Stimulated activated CD4-positive, alpha-beta T cell treated with anti-CD3 and anti-CD28 coated beads, Interleukin-1b, Interleukin-23, amount 100 ng/mL, for 48 hours (primary cell): ENCODE measurements around the gene SIPA1L3.
"Not testable (repeated sequence)": the region's sequence is repeated elsewhere in the genome, so short reads cannot be mapped to it uniquely, and the experiment has no call there.

Experiments used
- DNase-seq: peaks from one replicate; pipeline ENCODE4 v3.0.0-alpha.2; 2020

SIPA1L3 gene, protein sequence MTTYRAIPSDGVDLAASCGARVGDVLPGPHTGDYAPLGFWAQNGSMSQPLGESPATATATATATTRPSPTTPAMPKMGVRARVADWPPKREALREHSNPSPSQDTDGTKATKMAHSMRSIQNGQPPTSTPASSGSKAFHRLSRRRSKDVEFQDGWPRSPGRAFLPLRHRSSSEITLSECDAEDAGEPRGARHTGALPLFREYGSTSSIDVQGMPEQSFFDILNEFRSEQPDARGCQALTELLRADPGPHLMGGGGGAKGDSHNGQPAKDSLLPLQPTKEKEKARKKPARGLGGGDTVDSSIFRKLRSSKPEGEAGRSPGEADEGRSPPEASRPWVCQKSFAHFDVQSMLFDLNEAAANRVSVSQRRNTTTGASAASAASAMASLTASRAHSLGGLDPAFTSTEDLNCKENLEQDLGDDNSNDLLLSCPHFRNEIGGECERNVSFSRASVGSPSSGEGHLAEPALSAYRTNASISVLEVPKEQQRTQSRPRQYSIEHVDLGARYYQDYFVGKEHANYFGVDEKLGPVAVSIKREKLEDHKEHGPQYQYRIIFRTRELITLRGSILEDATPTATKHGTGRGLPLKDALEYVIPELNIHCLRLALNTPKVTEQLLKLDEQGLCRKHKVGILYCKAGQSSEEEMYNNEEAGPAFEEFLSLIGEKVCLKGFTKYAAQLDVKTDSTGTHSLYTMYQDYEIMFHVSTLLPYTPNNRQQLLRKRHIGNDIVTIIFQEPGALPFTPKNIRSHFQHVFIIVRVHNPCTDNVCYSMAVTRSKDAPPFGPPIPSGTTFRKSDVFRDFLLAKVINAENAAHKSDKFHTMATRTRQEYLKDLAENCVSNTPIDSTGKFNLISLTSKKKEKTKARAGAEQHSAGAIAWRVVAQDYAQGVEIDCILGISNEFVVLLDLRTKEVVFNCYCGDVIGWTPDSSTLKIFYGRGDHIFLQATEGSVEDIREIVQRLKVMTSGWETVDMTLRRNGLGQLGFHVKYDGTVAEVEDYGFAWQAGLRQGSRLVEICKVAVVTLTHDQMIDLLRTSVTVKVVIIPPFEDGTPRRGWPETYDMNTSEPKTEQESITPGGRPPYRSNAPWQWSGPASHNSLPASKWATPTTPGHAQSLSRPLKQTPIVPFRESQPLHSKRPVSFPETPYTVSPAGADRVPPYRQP (N-terminal part only)

DNA sequence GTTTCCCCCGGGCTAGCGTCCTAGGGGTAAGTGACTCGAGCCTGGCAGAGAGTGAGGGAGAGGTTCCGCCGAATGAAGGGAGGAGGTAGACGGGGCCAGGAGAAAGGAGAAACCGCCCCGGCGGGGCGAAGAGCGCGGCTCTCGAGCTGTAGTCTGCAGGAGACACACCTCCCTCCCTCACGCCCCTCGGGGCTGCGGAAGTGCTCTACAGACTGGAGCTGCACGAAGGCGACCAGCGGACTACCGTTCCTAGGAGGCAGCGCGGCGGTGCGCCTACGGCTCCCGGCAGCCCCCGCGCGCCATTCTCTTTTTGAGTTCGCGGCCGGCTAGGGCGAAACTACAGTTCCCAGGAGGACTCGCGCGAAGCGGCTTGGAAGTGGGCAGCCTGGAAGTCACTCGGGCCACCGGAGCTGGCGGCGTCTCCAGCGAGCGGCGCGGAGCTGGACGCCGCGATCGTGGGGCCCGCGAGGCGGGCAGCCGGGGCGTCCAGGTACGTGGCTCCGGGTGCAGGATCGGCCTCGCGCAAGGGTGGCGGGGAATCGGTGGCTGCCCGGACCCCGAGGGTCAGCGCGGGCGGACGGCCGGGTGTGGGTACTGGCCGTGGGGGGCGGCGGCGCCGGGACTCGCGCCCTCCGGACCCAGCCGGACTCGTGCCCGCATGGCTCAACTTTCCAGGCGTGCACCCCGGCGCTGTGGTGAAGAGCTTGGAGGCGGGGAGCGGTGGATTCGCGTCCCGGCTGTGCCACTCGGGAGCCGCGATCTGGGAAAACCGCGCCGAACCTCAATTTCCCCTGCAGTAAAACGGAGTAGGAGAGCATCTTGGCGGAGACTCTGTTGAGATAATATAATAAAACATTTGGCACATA is at the start of gene SIPA1L3:
Gene SIPA1L3 (plus strand): TSS at position 340 of the 866 bp plus-strand sequence. CDS start 174,358 bp downstream, outside the sequence.
- peak; percentile 95 for DNase-seq

DNA sequence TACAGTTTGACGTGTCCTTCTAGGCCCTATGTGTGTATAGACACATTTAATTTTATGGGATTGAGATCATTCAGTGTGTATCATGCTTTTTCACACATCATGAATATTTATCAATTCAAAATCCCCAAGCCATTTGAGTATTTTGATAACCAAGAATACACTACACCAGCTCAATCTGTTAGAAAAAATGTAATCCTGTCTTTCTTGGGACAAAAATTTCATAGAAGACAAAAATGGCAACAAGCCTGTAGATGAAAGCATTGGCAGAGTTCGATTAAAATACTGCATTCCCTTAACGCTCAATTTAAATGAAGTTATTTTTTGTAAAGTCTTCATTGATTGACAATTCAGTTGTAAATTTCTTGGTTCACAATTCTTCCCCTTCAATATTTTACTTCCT is 42.5 kb upstream of the SIPA1L3 start:
- no peak for DNase-seq

GRCh38 chr19:37865930-37866329 is 41.1 kb upstream of the SIPA1L3 start:
- not testable (repeated sequence) for DNase-seq

GRCh38 chr19:37867831-37868230 is 39.2 kb upstream of the SIPA1L3 start:
- no peak for DNase-seq

DNA sequence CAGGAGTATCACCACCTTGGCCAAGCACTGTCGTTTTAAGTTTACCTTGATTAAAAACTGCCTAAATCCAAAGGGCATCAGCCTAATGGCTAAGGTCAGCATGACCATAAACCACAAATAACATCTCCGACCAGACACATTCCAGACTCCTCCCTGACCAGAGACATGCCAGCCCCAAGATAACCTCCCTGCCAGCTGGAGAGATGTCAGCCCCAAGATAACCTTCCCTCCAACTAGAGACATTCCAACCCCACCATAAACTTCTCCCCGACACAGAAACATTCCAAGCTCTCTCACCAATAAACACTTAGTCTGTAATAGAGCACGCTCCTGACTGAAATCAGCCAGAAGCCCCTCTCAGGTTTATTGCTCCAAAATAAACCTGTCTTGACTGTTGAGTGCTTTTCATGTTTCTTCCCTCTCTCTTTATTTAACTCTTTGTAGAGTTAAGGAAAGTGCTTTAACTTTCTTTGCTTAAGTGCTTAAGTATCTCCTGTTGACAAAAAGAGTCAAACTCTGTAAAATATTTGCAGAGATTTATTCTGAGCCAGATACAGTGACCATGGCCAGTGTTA is 37.2 kb upstream of the SIPA1L3 start:
- DNase-seq: no peak

DNA sequence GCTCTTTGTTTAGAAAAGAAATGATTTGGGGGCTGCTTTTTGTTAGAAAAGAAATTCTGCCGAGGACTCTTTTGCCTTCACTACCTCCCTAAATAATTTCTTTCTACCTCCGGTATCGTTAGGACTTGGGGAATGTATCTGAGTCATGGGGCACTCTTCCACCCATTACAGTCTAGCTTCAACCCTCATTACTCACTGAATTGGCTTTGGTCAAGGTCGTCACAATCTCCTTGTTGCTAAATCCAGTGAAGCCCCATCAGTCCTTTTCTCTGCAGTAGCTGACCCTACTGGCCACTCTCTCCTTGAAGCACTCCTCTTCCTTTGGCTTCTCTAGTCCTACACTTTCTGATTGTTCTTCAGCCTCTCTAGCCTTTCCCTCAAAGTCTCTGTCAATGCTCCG is 34.6 kb upstream of the SIPA1L3 start:
- no peak for DNase-seq

DNA sequence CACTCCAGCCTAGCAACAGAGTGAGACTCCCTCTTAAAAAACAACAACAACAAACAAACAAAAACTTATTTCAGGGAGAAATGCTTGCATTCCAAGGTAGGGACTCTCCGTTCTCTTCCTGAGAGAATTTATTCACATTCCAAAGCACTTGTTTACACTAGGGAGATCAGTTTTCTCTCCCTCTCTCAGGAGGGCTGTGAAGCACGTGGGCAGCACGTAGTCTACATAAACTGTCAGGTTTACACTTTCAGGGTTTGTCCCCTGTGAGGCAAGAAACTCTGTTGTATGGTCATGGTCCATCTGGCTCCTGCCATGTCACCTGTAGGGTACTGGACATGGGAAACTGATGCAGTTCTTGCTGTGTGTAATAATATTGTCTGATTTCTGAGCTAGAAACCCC is 32.2 kb upstream of the SIPA1L3 start:
- no peak for DNase-seq

DNA sequence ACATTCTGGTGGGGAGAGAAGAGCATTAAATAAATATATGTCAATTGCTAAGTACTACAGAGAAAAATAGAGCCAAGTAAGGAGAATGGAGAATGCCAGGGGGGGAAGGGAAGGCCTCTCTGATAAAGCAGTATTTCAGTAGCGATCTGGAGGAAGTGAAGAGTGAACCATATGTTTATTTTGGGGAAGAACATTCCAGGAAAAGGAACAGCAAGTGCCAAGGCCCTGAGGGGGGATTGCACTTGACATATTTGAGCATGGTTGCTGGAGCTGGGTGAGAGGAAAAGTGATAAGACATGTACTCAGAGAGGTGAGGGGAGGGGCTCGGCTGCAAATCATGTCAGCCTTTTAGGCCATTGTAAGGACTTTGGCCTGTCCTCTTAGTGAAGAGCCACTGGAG is 31.0 kb upstream of the SIPA1L3 start:
- DNase-seq: no peak

- no peak for DNase-seq
Measured at GRCh38 chr19:37877147-37877546, 29.9 kb upstream of the SIPA1L3 start.

DNA sequence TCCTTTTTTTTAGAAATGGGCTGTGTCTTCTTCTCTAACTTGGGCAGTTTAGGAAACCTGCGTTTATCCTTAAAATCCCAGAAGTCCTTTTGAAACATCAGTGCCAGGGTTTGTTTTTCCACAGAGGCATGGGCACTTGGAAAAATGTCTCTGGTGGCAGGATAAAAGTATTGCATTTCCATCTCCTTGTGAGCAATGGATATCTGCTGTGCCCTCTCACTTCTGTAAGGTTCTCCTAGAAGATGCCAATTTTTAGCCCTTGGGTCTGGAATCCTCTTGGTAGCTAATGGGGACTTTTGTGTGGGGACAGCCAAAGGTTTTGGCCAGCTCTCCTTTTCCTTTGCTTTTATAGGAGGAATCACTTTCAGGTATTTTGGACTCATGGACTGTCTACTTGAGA is 21.6 kb upstream of the SIPA1L3 start:
- DNase-seq: no peak

DNA sequence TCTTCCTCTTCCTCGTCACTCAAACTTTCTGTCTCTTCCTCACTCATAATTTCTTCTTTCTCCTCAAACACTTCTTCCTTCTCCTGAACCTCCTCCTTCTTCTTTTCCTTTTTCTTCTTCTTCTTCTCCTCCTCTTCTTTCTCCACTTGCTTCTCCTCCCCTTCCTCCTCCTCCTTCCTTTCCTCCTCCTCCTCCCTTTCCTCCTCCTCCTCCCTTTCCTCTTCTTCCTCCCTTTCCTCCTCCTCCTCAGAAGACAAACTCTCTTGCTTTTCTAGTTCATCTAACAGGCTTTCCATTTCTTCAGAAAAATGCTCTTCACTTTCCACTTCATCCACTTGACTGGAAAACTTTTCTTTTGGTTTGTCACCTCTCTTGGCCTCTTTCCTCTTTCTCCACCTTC is 20.4 kb upstream of the SIPA1L3 start:
- no peak for DNase-seq

DNA sequence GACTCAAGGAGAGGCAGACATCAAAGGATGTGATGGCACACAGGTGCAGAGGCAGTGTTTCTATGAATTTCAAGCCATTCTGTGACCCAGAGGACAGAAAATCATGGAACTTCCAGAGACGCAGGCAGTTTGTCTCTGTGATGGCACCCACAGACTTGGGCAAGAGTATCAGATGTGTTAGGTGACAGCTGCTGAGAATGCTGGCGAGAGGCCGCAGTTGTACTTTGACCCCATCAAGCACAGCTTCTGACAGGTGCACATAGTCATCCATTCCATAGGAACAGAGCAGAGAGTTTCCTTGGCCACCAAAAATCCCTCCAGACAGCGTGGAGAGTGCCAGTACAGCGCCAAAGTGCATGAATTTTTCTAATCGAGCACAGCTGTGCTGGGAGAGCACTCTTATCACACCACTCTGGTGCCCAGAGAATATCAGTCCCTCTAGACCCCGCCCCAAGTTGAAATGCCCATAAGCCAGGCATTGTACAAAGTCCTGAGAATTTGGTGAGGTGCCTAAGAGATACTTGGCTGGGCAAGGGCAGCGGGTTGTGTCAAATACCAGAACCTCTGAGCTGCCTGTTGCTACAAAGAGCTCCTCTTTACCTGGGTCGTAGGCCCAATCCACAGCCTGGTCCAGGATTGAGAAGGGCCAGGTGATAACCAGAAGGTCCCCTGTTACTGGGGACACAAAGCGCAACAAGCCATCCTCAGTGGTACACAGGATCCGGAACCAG is 13.0 kb upstream of the SIPA1L3 start:
- DNase-seq: no peak

- DNase-seq: no peak
Measured at GRCh38 chr19:37896180-37896579, 10.8 kb upstream of the SIPA1L3 start.

DNA sequence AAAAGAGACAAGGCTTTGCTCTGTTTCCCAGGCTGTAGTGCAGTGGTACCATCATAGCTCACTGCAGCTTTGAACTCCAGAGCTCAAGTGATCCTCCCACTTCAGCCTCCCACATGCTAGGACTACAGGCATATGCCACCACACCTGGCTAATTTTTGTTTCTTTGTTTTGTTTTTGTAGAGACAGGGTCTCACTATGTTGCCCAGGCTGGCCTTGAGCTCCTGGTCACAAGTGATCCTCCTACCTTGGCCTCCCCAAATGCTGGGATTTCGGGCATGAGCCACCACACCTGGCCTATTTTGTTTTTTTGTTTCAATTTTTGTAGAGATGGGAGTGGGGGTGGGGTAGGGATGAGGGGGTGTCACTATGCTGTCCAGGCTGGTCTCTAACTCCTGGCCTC is 7.6 kb upstream of the SIPA1L3 start:
- no peak for DNase-seq

GRCh38 chr19:37899966-37900365 is 7.0 kb upstream of the SIPA1L3 start:
- DNase-seq: no peak

DNA sequence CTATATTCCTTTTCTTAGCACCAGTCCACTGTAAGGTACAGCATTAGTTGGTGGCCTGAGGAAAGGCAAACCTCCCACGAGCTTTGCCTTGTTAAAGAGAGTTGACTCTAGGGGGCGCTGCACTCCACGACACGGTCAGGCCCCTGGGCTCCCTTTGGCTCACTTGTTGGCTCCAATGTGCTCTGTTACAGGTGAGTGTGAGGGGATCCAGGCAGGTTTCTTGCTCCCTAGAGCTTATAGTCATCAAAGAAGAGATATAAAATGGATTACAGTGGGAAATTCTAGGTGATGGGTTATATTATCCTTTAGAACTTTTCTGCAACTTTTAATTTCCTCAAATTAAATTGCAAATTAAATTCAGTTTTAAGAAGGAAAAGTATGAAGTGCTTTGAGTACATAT is 4.3 kb upstream of the SIPA1L3 start:
- DNase-seq: peak; percentile 79

- no peak for DNase-seq
Measured at GRCh38 chr19:37903096-37903495, 3.9 kb upstream of the SIPA1L3 start.

- peak; percentile 21 for DNase-seq
Measured at GRCh38 chr19:37905946-37906868, 801 bp upstream of the SIPA1L3 start, which contains the start of gene WDR87. Gene WDR87, minus strand, starts transcription at chr19:37906594. Its CDS starts 8,355 bp downstream, at chr19:37898239.

GRCh38 chr19:37907735-37908455 is 887 bp downstream of the SIPA1L3 start:
- no peak for DNase-seq
